Muscle layer of colon (tissue), 2 donors: ENCODE results near the gene AFP.

Source experiments
- H3K27ac ChIP-seq: one replicate; pipeline ENCODE4 v1.7.0; 2013; ENCODE audit warnings: low read depth, mild to moderate bottlenecking, low read length, moderate library complexity
- H3K27me3 ChIP-seq, 2 donors: one replicate each; pipeline ENCODE4 v1.7.0; 2013; ENCODE audit warnings: low read length in 2 of 2, mild to moderate bottlenecking in 2 of 2; ENCODE audit not compliant: insufficient read depth in 2 of 2, control insufficient read depth in 1 of 2
- H3K36me3 ChIP-seq: one replicate; pipeline ENCODE4 v1.7.0; 2013; ENCODE audit warnings: mild to moderate bottlenecking, low read length; ENCODE audit not compliant: insufficient read depth
- H3K4me1 ChIP-seq: one replicate; pipeline ENCODE4 v1.7.0; 2013; ENCODE audit warnings: mild to moderate bottlenecking, low read length; ENCODE audit not compliant: insufficient read depth
- H3K4me3 ChIP-seq, 2 donors: one replicate each; pipeline ENCODE4 v1.7.0; 2013; ENCODE audit warnings: low read length in 2 of 2, low read depth in 1 of 2, mild to moderate bottlenecking in 1 of 2, moderate library complexity in 1 of 2
- H3K9ac ChIP-seq: one replicate; pipeline ENCODE4 v1.7.0; 2013; ENCODE audit warnings: low read length
- H3K9me3 ChIP-seq: one replicate; pipeline ENCODE4 v1.7.0; 2013; ENCODE audit warnings: mild to moderate bottlenecking, low read length
- donor health status: abdominal sarcoma.
- donor health status: Adenocarcinoma of cecum.

Gene AFP

GRCh38 chr4:73406548-73406875, 29.5 kb upstream of the AFP start:
- Histone ChIP-seq H3K9ac (no peak overlapping the region), H3K27ac (no peak overlapping the region), H3K4me3 (no peak overlapping the region), H3K27me3 (no peaks in the 10 kb centered on the region), H3K4me1 (no peaks in the 10 kb centered on the region), H3K36me3 (no peaks in the 10 kb centered on the region), H3K9me3 (no peaks in the 10 kb centered on the region)

- Histone ChIP-seq H3K9ac (no peak overlapping the region), H3K27me3 (no peaks in the 10 kb centered on the region), H3K9me3 (no peaks in the 10 kb centered on the region), H3K4me1 (no peaks in the 10 kb centered on the region), H3K27ac (no peak overlapping the region), H3K36me3 (no peaks in the 10 kb centered on the region), H3K4me3 (no peak overlapping the region)
Measured at GRCh38 chr4:73407227-73407673, 28.8 kb upstream of the AFP start.

- Histone ChIP-seq H3K9me3 (no peaks in the 10 kb centered on the region), H3K9ac (no peak overlapping the region), H3K27me3 (no peaks in the 10 kb centered on the region), H3K36me3 (no peaks in the 10 kb centered on the region), H3K4me3 (no peak overlapping the region), H3K27ac (no peak overlapping the region), H3K4me1 (no peaks in the 10 kb centered on the region)
Measured at GRCh38 chr4:73408181-73408867, 27.7 kb upstream of the AFP start.

- Histone ChIP-seq H3K9ac (no peak overlapping the region), H3K4me3 (no peak overlapping the region), H3K36me3 (no peaks in the 10 kb centered on the region), H3K9me3 (no peaks in the 10 kb centered on the region), H3K27me3 (no peaks in the 10 kb centered on the region), H3K27ac (no peak overlapping the region), H3K4me1 (no peaks in the 10 kb centered on the region)
Measured at GRCh38 chr4:73409012-73409862, 26.8 kb upstream of the AFP start.

GRCh38 chr4:73409978-73410548, 26.0 kb upstream of the AFP start:
- no peak overlapping the region for H3K27ac ChIP-seq
- no peak overlapping the region for H3K9ac ChIP-seq
- no peaks in the 10 kb centered on the region for H3K27me3 ChIP-seq
- no peaks in the 10 kb centered on the region for H3K36me3 ChIP-seq
- no peaks in the 10 kb centered on the region for H3K9me3 ChIP-seq
- H3K4me1 ChIP-seq = no peaks in the 10 kb centered on the region
- H3K4me3 ChIP-seq = no peak overlapping the region

GRCh38 chr4:73410916-73411730, 24.9 kb upstream of the AFP start:
- Histone ChIP-seq H3K36me3 (no peaks in the 10 kb centered on the region), H3K9me3 (no peaks in the 10 kb centered on the region), H3K27ac (no peak overlapping the region), H3K4me1 (no peaks in the 10 kb centered on the region), H3K27me3 (no peaks in the 10 kb centered on the region), H3K4me3 (no peak overlapping the region), H3K9ac (no peak overlapping the region)

- Histone ChIP-seq H3K36me3 (no peaks in the 10 kb centered on the region), H3K4me3 (no peak overlapping the region), H3K27ac (no peak overlapping the region), H3K27me3 (no peaks in the 10 kb centered on the region), H3K9me3 (no peaks in the 10 kb centered on the region), H3K9ac (no peak overlapping the region), H3K4me1 (no peaks in the 10 kb centered on the region)
Measured at GRCh38 chr4:73411731-73412414, 24.1 kb upstream of the AFP start.

- no peak overlapping the region for H3K4me3 ChIP-seq
- no peaks in the 10 kb centered on the region for H3K27me3 ChIP-seq
- H3K9ac ChIP-seq = no peak overlapping the region
- H3K9me3 ChIP-seq = no peaks in the 10 kb centered on the region
- no peaks in the 10 kb centered on the region for H3K36me3 ChIP-seq
- H3K4me1 ChIP-seq = no peaks in the 10 kb centered on the region
- H3K27ac ChIP-seq = no peak overlapping the region
Measured at GRCh38 chr4:73413294-73413755, 22.7 kb upstream of the AFP start.

GRCh38 chr4:73414936-73415271, 21.1 kb upstream of the AFP start:
- no peak overlapping the region for H3K4me3 ChIP-seq
- no peaks in the 10 kb centered on the region for H3K36me3 ChIP-seq
- H3K4me1 ChIP-seq = no peaks in the 10 kb centered on the region
- H3K27ac ChIP-seq = no peak overlapping the region
- no peaks in the 10 kb centered on the region for H3K9me3 ChIP-seq
- no peak overlapping the region for H3K9ac ChIP-seq
- no peaks in the 10 kb centered on the region for H3K27me3 ChIP-seq

GRCh38 chr4:73415807-73416238, 20.2 kb upstream of the AFP start:
- no peaks in the 10 kb centered on the region for H3K27me3 ChIP-seq
- H3K27ac ChIP-seq = no peak overlapping the region
- H3K9me3 ChIP-seq = no peaks in the 10 kb centered on the region
- no peak overlapping the region for H3K4me3 ChIP-seq
- H3K36me3 ChIP-seq = no peaks in the 10 kb centered on the region
- H3K4me1 ChIP-seq = no peaks in the 10 kb centered on the region
- H3K9ac ChIP-seq = no peak overlapping the region
